ENCODE measurements around the gene THAP7.

Gene THAP7

DNA sequence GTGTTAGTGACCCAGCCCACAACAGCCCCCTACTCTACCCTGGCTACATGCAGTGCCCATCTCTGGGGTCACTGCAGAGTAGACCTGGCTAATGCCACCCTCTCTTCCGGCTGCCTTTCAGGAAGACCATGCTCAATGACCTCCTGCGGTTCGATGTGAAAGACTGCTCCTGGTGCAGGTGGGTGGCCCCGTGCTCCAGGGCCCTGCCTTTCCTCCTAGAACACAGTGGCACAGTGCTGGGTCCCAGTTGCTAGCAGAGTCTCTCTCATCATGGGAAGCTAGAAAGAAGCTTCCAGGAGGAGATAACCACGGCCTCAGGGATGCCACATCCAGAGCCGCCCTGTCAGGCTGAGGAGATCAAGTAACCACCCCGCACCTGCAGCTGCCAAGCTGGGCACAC is 16.2 kb downstream of the THAP7 start:
- H3K9me3 Mint-ChIP-seq = no peaks in the 10 kb centered on the region

DNA sequence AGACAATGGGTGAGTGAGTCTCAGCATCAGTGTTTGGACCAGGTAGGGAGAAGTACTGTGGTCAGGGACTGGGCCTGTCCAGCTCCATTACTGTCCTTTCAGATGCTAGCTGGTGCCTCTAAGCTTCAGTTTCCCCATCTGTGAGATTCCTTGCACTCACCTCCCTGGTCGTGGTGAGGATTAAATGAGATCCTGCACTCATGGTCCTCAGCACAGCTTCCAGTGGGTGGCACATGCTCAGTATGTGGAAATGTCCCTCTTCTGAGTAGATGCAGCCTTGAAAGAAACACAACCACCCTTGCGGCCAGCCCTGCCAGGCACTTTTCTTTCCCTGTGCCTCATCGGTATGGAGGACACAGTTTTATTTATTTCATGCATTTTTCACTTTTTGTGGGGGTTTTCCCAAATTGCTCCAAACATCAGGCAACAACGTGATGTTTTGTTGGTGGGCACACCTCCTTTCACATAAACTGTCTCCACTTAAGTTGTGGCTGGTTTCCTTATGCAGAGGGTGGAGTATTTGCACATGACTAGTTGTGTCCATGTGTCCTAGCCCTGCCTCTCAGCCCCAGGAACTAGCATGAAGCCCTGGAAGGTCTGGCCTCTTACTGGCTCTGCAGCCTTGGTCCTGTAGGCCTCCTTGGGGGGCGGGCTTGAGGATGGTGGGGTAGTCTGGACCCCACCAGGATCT is 18.7 kb downstream of the THAP7 start:
- peaks cover 19% of the 10 kb centered on the region for H3K36me3 Mint-ChIP-seq (ENCODE audit: low read depth)
- peaks cover 47% of the 10 kb centered on the region for H3K4me1 Mint-ChIP-seq
- H3K9me3 Mint-ChIP-seq = peaks cover 9% of the 10 kb centered on the region
- peak overlapping the region; percentile 99 for H3K4me3 Mint-ChIP-seq
- H3K27me3 Mint-ChIP-seq (ENCODE audit: low read depth, poor library complexity) = peaks cover 14% of the 10 kb centered on the region
- H3K27ac Mint-ChIP-seq = no peak overlapping the region
- no peak for DNase-seq
- TF ChIP-seq, protein P1, sequence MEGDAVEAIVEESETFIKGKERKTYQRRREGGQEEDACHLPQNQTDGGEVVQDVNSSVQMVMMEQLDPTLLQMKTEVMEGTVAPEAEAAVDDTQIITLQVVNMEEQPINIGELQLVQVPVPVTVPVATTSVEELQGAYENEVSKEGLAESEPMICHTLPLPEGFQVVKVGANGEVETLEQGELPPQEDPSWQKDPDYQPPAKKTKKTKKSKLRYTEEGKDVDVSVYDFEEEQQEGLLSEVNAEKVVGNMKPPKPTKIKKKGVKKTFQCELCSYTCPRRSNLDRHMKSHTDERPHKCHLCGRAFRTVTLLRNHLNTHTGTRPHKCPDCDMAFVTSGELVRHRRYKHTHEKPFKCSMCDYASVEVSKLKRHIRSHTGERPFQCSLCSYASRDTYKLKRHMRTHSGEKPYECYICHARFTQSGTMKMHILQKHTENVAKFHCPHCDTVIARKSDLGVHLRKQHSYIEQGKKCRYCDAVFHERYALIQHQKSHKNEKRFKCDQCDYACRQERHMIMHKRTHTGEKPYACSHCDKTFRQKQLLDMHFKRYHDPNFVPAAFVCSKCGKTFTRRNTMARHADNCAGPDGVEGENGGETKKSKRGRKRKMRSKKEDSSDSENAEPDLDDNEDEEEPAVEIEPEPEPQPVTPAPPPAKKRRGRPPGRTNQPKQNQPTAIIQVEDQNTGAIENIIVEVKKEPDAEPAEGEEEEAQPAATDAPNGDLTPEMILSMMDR (IDR thresholded peaks at IDR 0.05) = no peak

More for the DNA sequence above, 16.2 kb downstream of the THAP7 start:
- Mint-ChIP-seq H3K4me3 (no peak overlapping the region), H3K27me3 (ENCODE audit: low read depth, poor library complexity) (no peaks in the 10 kb centered on the region), H3K27ac (no peak overlapping the region), H3K4me1 (peaks cover 28% of the 10 kb centered on the region), H3K36me3 (ENCODE audit: low read depth) (peaks cover 19% of the 10 kb centered on the region)
- TF ChIP-seq, protein P1 (IDR thresholded peaks at IDR 0.05) = no peak
- no peak for DNase-seq

DNA sequence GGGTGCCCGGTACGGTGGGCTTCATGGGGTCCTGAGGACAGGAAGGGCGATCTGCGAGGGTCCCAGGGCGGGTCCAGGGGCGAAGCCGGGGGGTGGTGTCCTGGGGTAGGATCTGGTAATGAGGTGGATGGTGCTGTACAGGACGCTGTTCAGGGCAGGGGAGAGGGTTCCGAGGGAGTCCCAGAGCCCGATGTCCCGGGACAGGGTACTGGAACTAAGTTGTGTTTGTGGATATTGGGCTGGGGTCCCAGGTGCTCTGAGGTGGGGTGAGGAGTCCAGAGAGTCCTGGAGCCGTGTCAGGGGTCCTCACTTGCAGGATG is 19.4 kb downstream of the THAP7 start:
- no peak for DNase-seq

DNA sequence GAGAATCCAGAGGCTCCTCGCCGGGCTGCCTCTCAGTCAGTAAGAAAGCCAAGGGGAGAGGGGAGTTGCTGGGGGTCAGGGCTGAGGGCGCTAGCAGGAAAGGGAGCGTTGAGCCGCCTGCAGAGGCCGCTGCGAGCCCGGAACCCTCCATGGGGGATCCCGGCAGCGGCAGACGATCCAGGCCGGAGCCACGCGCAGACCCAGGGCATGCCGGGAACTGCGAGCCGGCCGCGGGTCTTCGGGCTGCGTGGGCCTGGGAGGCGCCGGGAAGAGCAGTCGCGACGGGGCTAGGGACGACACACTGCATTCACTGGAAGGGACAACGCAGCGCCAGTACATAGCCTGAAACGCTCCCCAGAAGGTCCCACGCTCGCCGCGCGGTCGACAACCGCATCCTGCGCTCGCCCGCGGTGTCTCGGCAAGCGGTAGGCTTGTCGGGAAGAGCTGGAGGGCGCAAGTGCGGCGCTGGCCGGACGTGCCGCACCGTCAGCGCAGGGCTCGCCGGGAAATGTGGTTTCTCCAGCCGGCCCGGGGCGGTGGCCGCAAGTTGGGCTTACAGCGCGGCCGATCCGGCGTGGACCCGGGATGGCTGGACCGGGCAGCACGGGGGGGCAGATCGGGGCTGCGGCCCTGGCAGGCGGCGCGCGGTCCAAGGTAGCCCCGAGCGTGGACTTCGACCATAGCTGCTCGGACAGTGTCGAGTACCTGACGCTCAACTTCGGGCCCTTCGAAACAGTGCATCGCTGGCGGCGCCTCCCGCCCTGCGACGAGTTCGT is 19.9 kb downstream of the THAP7 start, which contains the start of gene LZTR1:
TSS of gene LZTR1 (plus strand) at position 511 of the 776 bp plus-strand sequence. CDS start at position 586, 75 bp downstream.
- peaks cover 47% of the 10 kb centered on the region for H3K4me1 Mint-ChIP-seq
- H3K27ac Mint-ChIP-seq = peak within 1 kb of the TSS; percentile 74
- DNase-seq = peak; percentile 81
- TF ChIP-seq, protein P1 (IDR thresholded peaks at IDR 0.05) = no peak
- peaks cover 9% of the 10 kb centered on the region for H3K9me3 Mint-ChIP-seq
- peaks cover 23% of the 10 kb centered on the region for H3K27me3 Mint-ChIP-seq (ENCODE audit: low read depth, poor library complexity)
- peak within 1 kb of the TSS; percentile 99 for H3K4me3 Mint-ChIP-seq
- H3K36me3 Mint-ChIP-seq (ENCODE audit: low read depth) = peaks cover 14% of the 10 kb centered on the region

More for the DNA sequence above, 19.4 kb downstream of the THAP7 start:
- Mint-ChIP-seq H3K27ac (no peak overlapping the region), H3K4me1 (peaks cover 47% of the 10 kb centered on the region), H3K9me3 (peaks cover 9% of the 10 kb centered on the region), H3K27me3 (ENCODE audit: low read depth, poor library complexity) (peaks cover 21% of the 10 kb centered on the region), H3K36me3 (ENCODE audit: low read depth) (peaks cover 15% of the 10 kb centered on the region), H3K4me3 (peak overlapping the region; percentile 99)
- TF ChIP-seq, protein P1 (IDR thresholded peaks at IDR 0.05) = no peak

DNA sequence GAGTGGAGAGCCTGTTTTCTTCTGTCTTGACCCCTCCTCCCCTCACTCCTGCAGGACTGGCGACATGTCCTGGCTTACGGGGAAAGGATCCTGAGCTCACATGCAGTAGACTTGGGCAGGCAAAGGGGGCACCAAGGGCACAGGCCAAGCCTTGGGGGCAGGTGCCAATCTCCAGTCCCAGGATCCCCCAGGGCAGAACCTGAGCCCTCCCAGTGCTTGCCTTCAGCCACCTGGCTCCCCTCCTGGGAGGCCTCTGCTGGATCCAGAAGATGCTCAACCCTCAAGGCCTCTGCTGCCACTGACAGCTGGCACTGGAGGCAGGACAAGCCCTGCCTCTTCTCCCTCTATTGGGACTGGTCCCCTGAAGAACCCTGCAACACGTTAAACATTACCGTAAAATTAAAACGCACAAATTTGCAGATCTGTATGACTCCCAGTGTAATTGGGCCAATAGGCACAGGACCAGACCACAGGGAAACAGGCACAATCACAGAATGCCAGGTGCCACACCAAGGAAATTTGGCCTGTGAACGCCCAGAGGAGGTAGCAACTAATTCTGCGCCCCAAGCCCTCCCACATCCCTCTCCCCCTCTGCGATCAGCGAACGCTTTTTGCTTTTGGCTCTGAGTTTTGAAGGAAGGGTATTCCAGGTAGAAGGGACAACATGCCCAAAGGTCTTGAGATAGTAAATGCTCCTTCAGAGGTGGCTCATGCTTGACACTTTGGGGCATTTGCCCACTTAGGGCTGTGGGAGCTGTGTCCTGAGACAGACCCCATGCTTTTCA is 20.8 kb downstream of the THAP7 start:
- Mint-ChIP-seq H3K27ac (peak overlapping the region; percentile 74), H3K36me3 (ENCODE audit: low read depth) (peaks cover 9% of the 10 kb centered on the region), H3K4me3 (peak overlapping the region; percentile 99), H3K9me3 (peaks cover 9% of the 10 kb centered on the region), H3K27me3 (ENCODE audit: low read depth, poor library complexity) (peaks cover 30% of the 10 kb centered on the region), H3K4me1 (peaks cover 47% of the 10 kb centered on the region)
- DNase-seq = no peak
- TF ChIP-seq, protein P1 (IDR thresholded peaks at IDR 0.05) = no peak
